Loucy (cell line): ENCODE results near the gene MACROD2.

Experiments used
- H2AFZ ChIP-seq: fragments of 200-600 bp; sonication (generic); 2 replicates; pipeline ENCODE4 v1.6.0; 2016; ENCODE audit warnings: antibody characterized with exemption, mild to moderate bottlenecking, low read length, moderate library complexity
- H3F3A ChIP-seq: fragments of 200-600 bp; 2 replicates; pipeline ENCODE4 v1.6.0; 2016; ENCODE audit warnings: antibody characterized with exemption, low read depth, mild to moderate bottlenecking
- H3K27me3 ChIP-seq: fragments of 200-600 bp; sonication (generic); 2 replicates; pipeline ENCODE4 v1.6.1; 2014; ENCODE audit warnings: low read length, mild to moderate bottlenecking; ENCODE audit not compliant: insufficient read depth, poor library complexity, severe bottlenecking
- H3K36me3 ChIP-seq: fragments of 200-600 bp; sonication (generic); 2 replicates; pipeline ENCODE4 v1.6.1; 2016; ENCODE audit warnings: low read length; ENCODE audit not compliant: insufficient read depth
- H3K4me1 ChIP-seq: fragments of 200-600 bp; sonication (generic); 2 replicates; pipeline ENCODE4 v1.5.1; 2014; ENCODE audit warnings: low read length, mild to moderate bottlenecking; ENCODE audit not compliant: insufficient read depth, poor library complexity, severe bottlenecking
- H3K4me2 ChIP-seq: fragments of 200-600 bp; sonication (generic); 2 replicates; pipeline ENCODE4 v1.6.0; 2014; ENCODE audit warnings: antibody characterized with exemption, low read length, low read depth, mild to moderate bottlenecking; ENCODE audit not compliant: poor library complexity, severe bottlenecking
- H3K4me3 ChIP-seq: fragments of 200-600 bp; sonication (generic); 2 replicates; pipeline ENCODE4 v1.5.1; 2014; ENCODE audit warnings: low read length, mild to moderate bottlenecking, mixed read lengths; ENCODE audit not compliant: poor library complexity, severe bottlenecking
- H3K79me2 ChIP-seq: fragments of 200-600 bp; sonication (generic); 2 replicates; pipeline ENCODE4 v1.6.1; 2014; ENCODE audit warnings: low read length; ENCODE audit not compliant: insufficient read depth
- H3K9ac ChIP-seq: fragments of 200-600 bp; sonication (generic); 2 replicates; pipeline ENCODE4 v1.6.0; 2014; ENCODE audit warnings: mild to moderate bottlenecking, low read depth, low read length, moderate library complexity; ENCODE audit not compliant: poor library complexity, severe bottlenecking
- H3K9me2 ChIP-seq: fragments of 200-600 bp; sonication (generic); replicated peaks from 2 replicates; pipeline ENCODE4 v1.6.1; 2016; ENCODE audit warnings: low read depth, low read length, mixed read lengths
- H3K9me3 ChIP-seq: fragments of 200-600 bp; sonication (generic); 2 replicates; pipeline ENCODE4 v1.6.1; 2014; ENCODE audit warnings: mild to moderate bottlenecking, antibody characterized with exemption, low read length, low read depth; ENCODE audit not compliant: insufficient read depth
- H4K20me1 ChIP-seq: fragments of 200-600 bp; sonication (generic); 2 replicates; pipeline ENCODE4 v1.6.0; 2014; ENCODE audit warnings: antibody characterized with exemption, low read length, mild to moderate bottlenecking; ENCODE audit not compliant: insufficient read depth, poor library complexity, severe bottlenecking
- CTCF ChIP-seq: fragments of 200-600 bp; sonication (generic); conservative IDR thresholded peaks from 2 replicates; pipeline ENCODE4 v1.5.1; 2014; ENCODE audit warnings: mild to moderate bottlenecking, antibody characterized with exemption, low read length
- EZH2phosphoT487 ChIP-seq: fragments of 200-600 bp; IDR thresholded peaks from 2 replicates; pipeline ENCODE4 v1.6.1; 2018; ENCODE audit warnings: antibody characterized with exemption, mild to moderate bottlenecking, moderate library complexity, borderline replicate concordance

MACROD2 gene

GRCh38 chr20:15063081-15063480 is 1067.8 kb downstream of the MACROD2 start:
- H3K4me1 ChIP-seq, result peaks cover 7% of the 10 kb centered on the region
- no peak overlapping the region for H3K9ac ChIP-seq
- no peaks in the 10 kb centered on the region for H3K79me2 ChIP-seq
- no peaks in the 10 kb centered on the region for H4K20me1 ChIP-seq
- no peaks in the 10 kb centered on the region for H3K9me2 ChIP-seq
- no peak overlapping the region for H3K4me3 ChIP-seq
- no peak overlapping the region for H2AFZ ChIP-seq
- H3K36me3 ChIP-seq, result no peaks in the 10 kb centered on the region
- H3K9me3 ChIP-seq, result no peaks in the 10 kb centered on the region
- no peak overlapping the region for H3K4me2 ChIP-seq
- H3F3A ChIP-seq, result no peaks in the 10 kb centered on the region
- H3K27me3 ChIP-seq, result no peaks in the 10 kb centered on the region
- TF ChIP-seq CTCF (no peak), EZH2phosphoT487 (no peak)

- Histone ChIP-seq H2AFZ (no peak overlapping the region), H3K4me2 (no peak overlapping the region), H3K79me2 (no peaks in the 10 kb centered on the region), H3K27me3 (no peaks in the 10 kb centered on the region), H3K9me2 (no peaks in the 10 kb centered on the region), H3K36me3 (no peaks in the 10 kb centered on the region), H3F3A (no peaks in the 10 kb centered on the region), H3K9me3 (no peaks in the 10 kb centered on the region), H3K9ac (no peak overlapping the region), H4K20me1 (no peaks in the 10 kb centered on the region), H3K4me3 (no peak overlapping the region), H3K4me1 (peaks cover 7% of the 10 kb centered on the region)
- TF ChIP-seq EZH2phosphoT487 (no peak), CTCF (no peak)
Measured at GRCh38 chr20:15064741-15065140, 1069.4 kb downstream of the MACROD2 start.

- no peak for TF ChIP-seq EZH2phosphoT487
- no peak for TF ChIP-seq CTCF
- Histone ChIP-seq H4K20me1 (no peaks in the 10 kb centered on the region), H3K79me2 (no peaks in the 10 kb centered on the region), H3K9me3 (no peaks in the 10 kb centered on the region; the same call in 1 of the 2 replicates), H3K9me2 (no peaks in the 10 kb centered on the region), H2AFZ (no peak overlapping the region), H3K4me2 (no peak overlapping the region), H3F3A (no peaks in the 10 kb centered on the region), H3K4me3 (no peak overlapping the region), H3K27me3 (no peaks in the 10 kb centered on the region), H3K36me3 (no peaks in the 10 kb centered on the region), H3K4me1 (peaks cover 7% of the 10 kb centered on the region), H3K9ac (no peak overlapping the region)
Measured at GRCh38 chr20:15065794-15066193, 1070.5 kb downstream of the MACROD2 start.
